Esophagus squamous epithelium (tissue), 5 donors: ENCODE results near the gene ATP9B. TPM values are rescaled to one million over a fixed set of nuclear protein-coding genes. Genes with fewer than 3 reads are reported as not detected.

ENCODE experiments used
- DNase-seq: peaks from one replicate; lab custom pipeline; 2025; lab: John Stamatoyannopoulos, UW
- H3K27ac ChIP-seq, 4 donors: fragments of 200-600 bp; sonication (generic); one replicate each; pipeline ENCODE4 v1.5.1; 2016 to 2019; ENCODE audit warnings: mild to moderate bottlenecking in 1 of 4
- H3K27me3 ChIP-seq, 4 donors: fragments of 200-600 bp; sonication (generic); 1 replicate in 3 of 4; 2 replicates in 1 of 4; pipeline versions ENCODE4 v1.5.1 to v1.6.0; 2017 to 2021; ENCODE audit warnings: antibody characterized with exemption in 1 of 4
- H3K36me3 ChIP-seq, 3 donors: fragments of 200-600 bp; sonication (generic); one replicate each; pipeline ENCODE4 v1.5.1; 2016 to 2019
- H3K4me1 ChIP-seq, 3 donors: fragments of 200-600 bp; sonication (generic); one replicate each; pipeline ENCODE4 v1.5.1; 2017 to 2019
- H3K4me3 ChIP-seq, 4 donors: fragments of 200-600 bp; sonication (generic); 1 replicate in 3 of 4; 2 replicates in 1 of 4; pipeline ENCODE4 v1.5.1; 2016 to 2019; ENCODE audit warnings: mild to moderate bottlenecking in 2 of 4, moderate library complexity in 1 of 4
- H3K9me3 ChIP-seq, 3 donors: fragments of 200-600 bp; sonication (generic); one replicate each; pipeline ENCODE4 v1.5.1; 2016 to 2019
- CTCF ChIP-seq, 6 experiments: fragments of 450-650 bp in 4 of 6; fragments of 200-600 bp in 2 of 6; sonication (generic) in 2 of 6; IDR thresholded peaks; one replicate each; pipeline ENCODE4 v1.5.1; 2016 to 2019; ENCODE audit warnings: antibody characterized with exemption in 6 of 6, mild to moderate bottlenecking in 4 of 6, moderate library complexity in 4 of 6
- POLR2A ChIP-seq, 4 donors: fragments of 450-650 bp; IDR thresholded peaks; one replicate each; pipeline ENCODE4 v1.6.1; 2017; ENCODE audit warnings: antibody characterized with exemption in 4 of 4, mild to moderate bottlenecking in 4 of 4, moderate library complexity in 3 of 4
- WGBS, 2 donors: methylation state at CpG; one replicate each; pipeline ENCODE4 v1.1.5; 2018; 5-methylcytosine and 5-hydroxymethylcytosine counted together
- intact Hi-C: fragments of 100-400 bp; cut with DNase I; formaldehyde crosslinking; loops from one replicate; pipeline ENCODE4 v1.15.0; 2022
- total RNA-seq, 4 donors: library from RNA; depleted of rRNA; stranded (reverse); fragments of >200 nt; gene quantifications; one replicate each; pipeline ENCODE4 v1.1.0, GENCODE V29; 2016
- donor health status: DM: yes; HTN: yes; CAD: no.

ATP9B gene
- total RNA-seq, 4 donors from 2014 or later, result 12.9 to 46.7 (median 22.0) TPM

- Histone ChIP-seq H3K27ac (no peak overlapping the region), H3K4me3 (no peak overlapping the region), H3K9me3 (peaks cover 0 to 3% (median 0%) of the 10 kb centered on the region in 3 donors), H3K27me3 (no peaks in the 10 kb centered on the region), H3K4me1 (peaks cover 0 to 7% (median 0%) of the 10 kb centered on the region in 3 donors), H3K36me3 (peaks cover 0 to 15% (median 0%) of the 10 kb centered on the region in 3 donors)
- no peak for DNase-seq
- intact Hi-C loops, result no loop called here
- 86 to 95% methylated on average over 3 to 7 of the region's 12 CpGs for WGBS, 2 donors
- TF ChIP-seq POLR2A (IDR thresholded peaks at IDR 0.05) (no peak), CTCF (IDR thresholded peaks at IDR 0.05) (no peak)
Measured at GRCh38 chr18:79250301-79250981, 181.2 kb downstream of the ATP9B start.

- Histone ChIP-seq H3K9me3 (no peaks in the 10 kb centered on the region), H3K36me3 (peaks cover 0 to 18% (median 0%) of the 10 kb centered on the region in 3 donors), H3K27me3 (no peaks in the 10 kb centered on the region), H3K4me1 (peaks cover 0 to 7% (median 0%) of the 10 kb centered on the region in 3 donors), H3K4me3 (no peak overlapping the region), H3K27ac (no peak overlapping the region)
- WGBS, 2 donors, result 92 to 96% methylated on average over 8 to 9 of the region's 9 CpGs
- intact Hi-C loops, result no loop called here
- TF ChIP-seq CTCF (IDR thresholded peaks at IDR 0.05) (no peak), POLR2A (IDR thresholded peaks at IDR 0.05) (no peak)
- no peak for DNase-seq
Measured at GRCh38 chr18:79251021-79251420, 181.8 kb downstream of the ATP9B start.

GRCh38 chr18:79252904-79253633 lies 183.9 kb downstream of the ATP9B start:
- no peaks in the 10 kb centered on the region for H3K27me3 ChIP-seq
- H3K36me3 ChIP-seq, result peaks cover 0 to 27% (median 0%) of the 10 kb centered on the region in 3 donors
- H3K4me1 ChIP-seq, result no peaks in the 10 kb centered on the region
- 86 to 94% methylated on average over 15 to 20 of the region's 20 CpGs for WGBS, 2 donors
- H3K27ac ChIP-seq, result no peak overlapping the region
- intact Hi-C loops, result no loop called here
- no peak for DNase-seq
- TF ChIP-seq CTCF (IDR thresholded peaks at IDR 0.05), result no peak
- TF ChIP-seq POLR2A (IDR thresholded peaks at IDR 0.05), result no peak
- H3K9me3 ChIP-seq, result no peaks in the 10 kb centered on the region
- H3K4me3 ChIP-seq, result no peak overlapping the region

- Histone ChIP-seq H3K4me1 (no peaks in the 10 kb centered on the region), H3K27ac (no peak overlapping the region), H3K36me3 (peaks cover 0 to 38% (median 0%) of the 10 kb centered on the region in 3 donors), H3K4me3 (no peak overlapping the region), H3K9me3 (no peaks in the 10 kb centered on the region), H3K27me3 (no peaks in the 10 kb centered on the region)
- DNase-seq, result no peak
- intact Hi-C loops, result no loop called here
- no peak for TF ChIP-seq POLR2A (IDR thresholded peaks at IDR 0.05)
- no peak for TF ChIP-seq CTCF (IDR thresholded peaks at IDR 0.05)
- WGBS, 2 donors, result 78 to 82% methylated on average over 3 to 6 of the region's 6 CpGs
Measured at GRCh38 chr18:79257480-79257879, 188.3 kb downstream of the ATP9B start.

DNA sequence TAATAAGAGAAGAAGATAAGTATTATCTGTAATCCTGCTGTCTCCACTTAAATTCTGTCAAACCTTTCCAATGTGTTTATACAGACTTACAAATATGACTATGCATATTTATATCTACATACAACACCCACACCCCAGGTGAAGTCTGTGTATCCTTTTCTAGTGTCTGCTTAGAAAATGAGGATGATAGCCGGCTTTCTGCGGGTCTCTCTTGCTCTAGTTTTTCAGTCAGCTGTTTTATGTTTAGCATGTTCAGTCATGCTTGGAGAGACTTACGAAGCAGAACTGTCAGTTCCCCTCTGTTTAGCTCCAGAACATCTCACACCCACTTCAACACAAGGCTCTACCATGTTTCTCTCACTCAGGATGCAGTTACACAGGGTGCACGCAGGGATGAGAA lies 189.3 kb downstream of the ATP9B start:
- TF ChIP-seq POLR2A (IDR thresholded peaks at IDR 0.05) (no peak), CTCF (IDR thresholded peaks at IDR 0.05) (no peak)
- H3K9me3 ChIP-seq, result no peaks in the 10 kb centered on the region
- H3K27ac ChIP-seq, result no peak overlapping the region
- no peaks in the 10 kb centered on the region for H3K4me1 ChIP-seq
- intact Hi-C loops, result no loop called here
- WGBS, 2 donors, result 82 to 85% methylated on average over 4 of the region's 4 CpGs
- no peak for DNase-seq
- no peak overlapping the region for H3K4me3 ChIP-seq
- peaks cover 0 to 39% (median 0%) of the 10 kb centered on the region in 3 donors for H3K36me3 ChIP-seq
- no peaks in the 10 kb centered on the region for H3K27me3 ChIP-seq
